ENCODE measurements around the gene FAM50A. TPM values are rescaled to one million over a fixed set of nuclear protein-coding genes. Genes with fewer than 3 reads are reported as not detected.

FAM50A gene
- total RNA-seq, 1 donor from 2014 or later, result 68.8 TPM

- Mint-ChIP-seq H3K36me3 (ENCODE audit: low read depth) (peaks cover 14% of the 10 kb centered on the region), H3K9me3 (no peaks in the 10 kb centered on the region), H3K4me1 (peaks cover 6% of the 10 kb centered on the region), H3K27ac (ENCODE audit: unreplicated experiment) (no peak overlapping the region), H3K4me3 (peak overlapping the region; percentile 66), H3K27me3 (ENCODE audit: low read depth) (no peaks in the 10 kb centered on the region)
- no peak for DNase-seq (ENCODE audit: low read depth, low spot score)
- no peak for TF ChIP-seq CTCF (conservative IDR thresholded peaks at IDR 0.05)
Observed at GRCh38 chrX:154485150-154486051, 41.5 kb downstream of the FAM50A start.

GRCh38 chrX:154486052-154486395 is 42.1 kb downstream of the FAM50A start:
- H3K27me3 Mint-ChIP-seq (ENCODE audit: low read depth), result no peaks in the 10 kb centered on the region
- H3K4me1 Mint-ChIP-seq, result peaks cover 6% of the 10 kb centered on the region
- H3K4me3 Mint-ChIP-seq, result no peak overlapping the region
- peaks cover 14% of the 10 kb centered on the region for H3K36me3 Mint-ChIP-seq (ENCODE audit: low read depth)
- DNase-seq (ENCODE audit: low read depth, low spot score), result no peak
- no peak overlapping the region for H3K27ac Mint-ChIP-seq (ENCODE audit: unreplicated experiment)
- no peaks in the 10 kb centered on the region for H3K9me3 Mint-ChIP-seq
- no peak for TF ChIP-seq CTCF (conservative IDR thresholded peaks at IDR 0.05)

- no peak within 1 kb of the TSS for H3K27ac Mint-ChIP-seq (ENCODE audit: unreplicated experiment)
- H3K36me3 Mint-ChIP-seq (ENCODE audit: low read depth), result peaks cover 12% of the 10 kb centered on the region
- peak within 1 kb of the TSS; percentile 87 for H3K4me3 Mint-ChIP-seq
- peaks cover 6% of the 10 kb centered on the region for H3K4me1 Mint-ChIP-seq
- DNase-seq (ENCODE audit: low read depth, low spot score), result peak; percentile 31
- H3K9me3 Mint-ChIP-seq, result no peaks in the 10 kb centered on the region
- TF ChIP-seq CTCF (conservative IDR thresholded peaks at IDR 0.05), result no peak
- H3K27me3 Mint-ChIP-seq (ENCODE audit: low read depth), result no peaks in the 10 kb centered on the region
Observed at GRCh38 chrX:154486396-154487207, 42.7 kb downstream of the FAM50A start, which contains the start of gene UBL4A. UBL4A (minus strand) TSS chrX:154486615; CDS start chrX:154486584, 31 bp downstream.

GRCh38 chrX:154487518-154488290 is 43.8 kb downstream of the FAM50A start:
- DNase-seq (ENCODE audit: low read depth, low spot score), result no peak
- no peaks in the 10 kb centered on the region for H3K9me3 Mint-ChIP-seq
- peak overlapping the region; percentile 87 for H3K4me3 Mint-ChIP-seq
- no peak for TF ChIP-seq CTCF (conservative IDR thresholded peaks at IDR 0.05)
- peaks cover 6% of the 10 kb centered on the region for H3K4me1 Mint-ChIP-seq
- H3K27ac Mint-ChIP-seq (ENCODE audit: unreplicated experiment), result no peak overlapping the region
- peaks cover 9% of the 10 kb centered on the region for H3K36me3 Mint-ChIP-seq (ENCODE audit: low read depth)
- no peaks in the 10 kb centered on the region for H3K27me3 Mint-ChIP-seq (ENCODE audit: low read depth)
